Caki2 (cell line): ENCODE measurements around the gene LRRC37B. TPM values are rescaled to one million over a fixed set of nuclear protein-coding genes. Genes with fewer than 3 reads are reported as not detected.
"Not testable (repeated sequence)": the region's sequence is repeated elsewhere in the genome, so short reads cannot be mapped to it uniquely, and the experiment has no call there.

Experiments used
- DNase-seq: peaks from one replicate; pipeline ENCODE4 v3.0.0-alpha.2; 2015; ENCODE audit warnings: low read depth
- in situ Hi-C: cut with HindIII; loops from 2 replicates; pipeline ENCODE4 v1.10.0; 2016; ENCODE audit warnings: low sequenced_read_pairs, low pct_unique_long_range_greater_than_20kb, mixed read lengths
- total RNA-seq: library from RNA; depleted of rRNA; stranded (reverse); fragments of >200 nt; shearing (Covaris generic); gene quantifications from 2 replicates; pipeline ENCODE4 v1.2.3, GENCODE V29; 2014; ENCODE audit warnings: low replicate concordance; rRNA removed

Gene LRRC37B
- total RNA-seq, 1 experiment from 2014 or later, result 10.3 TPM

DNA sequence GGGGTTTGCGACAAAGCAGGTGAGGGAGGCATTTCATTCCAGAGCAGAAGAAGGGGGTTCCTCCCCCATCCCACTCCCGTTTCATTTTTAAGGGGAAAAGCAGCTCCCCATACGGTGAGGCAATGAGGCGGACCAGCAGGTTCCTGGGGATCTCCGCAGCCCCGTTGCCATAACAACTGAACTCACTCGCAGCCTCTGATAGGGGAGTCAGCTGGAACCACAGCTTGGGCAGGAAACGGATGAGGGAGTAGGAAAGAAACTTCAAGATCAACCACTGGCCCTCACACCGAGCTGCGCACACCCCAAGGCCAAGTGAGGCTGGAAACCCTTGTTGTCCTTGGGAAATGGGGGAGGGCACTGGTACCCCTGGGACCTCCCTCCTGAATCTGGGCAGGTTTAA is 72.6 kb downstream of the LRRC37B start:
- in situ Hi-C loops, DNase-seq: not testable (repeated sequence)

GRCh38 chr17:32083550-32083979 is 76.4 kb downstream of the LRRC37B start:
- DNase-seq, in situ Hi-C loops: not testable (repeated sequence)

- in situ Hi-C loops, result not testable (repeated sequence)
- DNase-seq, result peak; percentile 45
These were observed 77.1 kb downstream of the LRRC37B start for GRCh38 chr17:32084003-32084941.

GRCh38 chr17:32084942-32085829 is 78.0 kb downstream of the LRRC37B start:
- in situ Hi-C loops, DNase-seq: not testable (repeated sequence)

DNA sequence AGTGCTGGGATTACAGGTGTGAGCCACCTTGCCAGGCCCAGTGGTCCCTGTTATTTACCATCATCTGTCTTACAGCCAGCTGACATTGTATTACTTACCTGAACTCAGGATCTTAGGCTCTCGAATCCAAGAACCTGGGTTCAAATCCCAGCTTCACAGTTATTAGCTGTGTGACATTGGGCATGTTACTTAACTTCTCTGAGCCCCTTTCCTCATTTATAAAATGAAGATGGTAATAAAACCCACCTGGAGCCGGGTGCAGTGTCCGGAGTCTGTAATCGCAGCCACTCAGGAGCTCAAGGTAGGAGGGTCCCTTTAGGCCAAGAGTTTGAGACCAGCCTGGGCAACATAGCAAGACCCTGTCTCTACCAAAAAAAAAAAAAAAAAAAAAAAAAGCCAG is 79.7 kb downstream of the LRRC37B start:
- DNase-seq, in situ Hi-C loops: not testable (repeated sequence)

DNA sequence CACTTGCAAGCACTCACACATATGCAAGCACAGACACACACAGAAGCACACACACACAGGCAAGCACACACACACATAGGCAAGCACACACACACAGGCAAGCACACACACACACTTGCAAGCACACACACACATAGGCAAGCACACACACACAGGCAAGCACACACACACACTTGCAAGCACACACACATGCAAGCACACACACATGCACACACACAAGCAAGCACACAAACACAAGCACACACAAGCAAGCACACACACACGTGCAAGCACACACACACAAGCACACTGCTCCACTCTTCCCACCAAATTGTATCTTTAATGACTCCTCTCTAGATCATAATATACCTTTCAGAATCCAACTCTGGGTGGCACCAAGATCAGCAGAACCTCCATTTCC is 84.9 kb downstream of the LRRC37B start:
- in situ Hi-C loops, DNase-seq: not testable (repeated sequence)

GRCh38 chr17:32099686-32100085 is 92.5 kb downstream of the LRRC37B start:
- no peak for DNase-seq
- in situ Hi-C loops, result no loop called here

DNA sequence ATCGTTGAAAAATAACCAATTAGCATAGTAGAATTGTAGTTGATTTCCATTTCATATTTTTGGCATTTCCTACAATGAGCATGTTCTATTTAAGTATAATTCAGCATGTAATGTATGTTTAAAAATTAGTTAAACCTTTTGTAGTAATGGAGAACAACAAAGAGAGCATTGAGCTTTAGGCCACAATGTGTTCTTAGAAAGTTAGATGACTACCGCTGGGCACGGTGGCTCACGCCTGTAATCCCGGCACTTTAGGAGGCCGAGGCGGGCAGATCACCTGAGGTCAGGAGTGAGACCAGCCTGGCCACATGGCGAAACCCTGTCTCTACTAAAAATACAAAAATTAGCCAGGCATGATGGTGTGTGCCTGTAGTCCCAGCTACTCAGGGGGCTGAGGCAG is 93.1 kb downstream of the LRRC37B start:
- in situ Hi-C loops, DNase-seq: not testable (repeated sequence)

- no peak for DNase-seq
- in situ Hi-C loops, result no loop called here
These were observed 93.9 kb downstream of the LRRC37B start for GRCh38 chr17:32100971-32101631.

DNA sequence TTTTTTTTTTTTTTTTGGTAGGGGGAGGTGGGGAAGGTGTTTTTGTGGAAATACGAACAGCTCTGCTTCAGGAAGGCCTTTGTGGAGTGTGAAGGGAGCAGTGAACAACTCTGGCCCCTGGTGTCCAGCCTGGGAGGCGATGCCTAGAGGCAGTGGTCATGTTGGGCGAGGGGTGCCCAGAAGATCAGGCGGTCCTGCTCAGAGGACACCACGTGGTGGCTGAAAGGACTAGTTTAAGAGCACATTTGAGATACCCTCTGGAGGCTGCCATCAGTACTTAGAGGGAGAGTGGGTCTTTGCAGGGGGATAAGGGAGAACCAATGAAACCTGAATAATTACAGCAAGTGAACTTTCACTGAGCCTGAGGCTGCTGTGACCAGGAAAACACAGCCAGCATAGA is 95.0 kb downstream of the LRRC37B start:
- in situ Hi-C loops, result no loop called here
- DNase-seq, result no peak

- in situ Hi-C loops, result no loop called here
These were observed 95.5 kb downstream of the LRRC37B start for GRCh38 chr17:32102646-32103186.

More at GRCh38 chr17:32102646-32103186, 95.5 kb downstream of the LRRC37B start:
- no peak for DNase-seq

Other genes starting within 250 kb of the LRRC37B start
- 154 and 171 TPM in 2 replicates for gene COPRS, start 148.1 kb upstream of the LRRC37B start, total RNA-seq
- 72.1 and 77.8 TPM in 2 replicates for gene UTP6, start 105.7 kb upstream of the LRRC37B start, total RNA-seq
- 20.4 and 22.6 TPM in 2 replicates for gene SUZ12, start 70.4 kb upstream of the LRRC37B start, total RNA-seq
- 44.7 and 47.6 TPM in 2 replicates for gene RHOT1, start 135.1 kb downstream of the LRRC37B start, total RNA-seq